GM18508 (cell line): ENCODE results near the gene WNT5A.

Experiments used
- ATAC-seq: cut with Tn5 transposase; IDR thresholded peaks from one replicate; pipeline ENCODE4 v1.9.1; 2021; ENCODE audit warnings: moderate number of reproducible peaks; ENCODE audit not compliant: insufficient read depth, unreplicated experiment

The WNT5A gene

DNA sequence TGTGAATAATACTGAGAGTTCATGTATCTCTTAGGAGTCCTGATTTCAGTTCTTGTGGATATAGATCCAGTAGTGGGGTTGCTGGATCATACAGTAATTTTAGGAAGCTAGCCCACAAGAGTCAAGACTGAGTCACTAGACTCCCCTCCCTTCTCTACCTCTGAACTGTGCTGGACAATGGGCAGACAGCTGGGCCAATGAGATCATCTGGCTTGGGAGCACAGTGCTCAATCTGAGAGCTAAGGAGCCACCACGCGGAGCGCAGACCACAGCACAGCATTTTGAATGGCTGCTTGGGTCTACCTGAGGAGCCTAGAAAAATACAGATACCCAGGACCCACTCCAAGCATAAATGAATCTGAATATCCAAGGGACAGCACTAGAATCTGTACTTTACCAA lies 32.5 kb downstream of the WNT5A start:
- no peak for ATAC-seq

DNA sequence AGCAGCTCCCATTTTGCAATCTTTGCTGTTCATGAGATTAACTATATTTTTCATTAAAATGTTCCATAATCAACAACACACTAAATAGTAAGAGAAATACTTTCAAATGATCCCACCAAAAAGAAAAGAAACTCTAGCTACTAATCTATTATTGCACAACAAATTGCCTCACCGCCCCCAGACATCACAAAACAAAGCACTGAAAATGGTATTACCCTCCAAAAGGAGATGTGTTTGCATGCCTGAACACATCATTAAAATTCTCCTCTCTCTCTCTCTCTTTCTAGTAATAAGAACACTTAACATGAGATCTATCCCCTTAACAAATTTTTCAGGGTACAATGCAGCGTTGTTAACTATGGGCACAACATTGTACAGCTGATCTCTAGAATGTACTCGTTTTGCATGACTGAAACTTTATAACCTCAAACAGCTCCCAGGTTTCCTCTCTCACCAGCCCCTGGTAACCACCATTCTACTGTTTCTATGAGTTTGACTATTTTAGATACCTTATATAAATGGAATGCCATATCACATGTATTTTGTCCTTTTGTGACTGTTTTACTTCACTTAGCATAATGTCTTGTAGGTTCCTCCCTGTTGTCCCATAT lies 33.1 kb downstream of the WNT5A start:
- no peak for ATAC-seq

DNA sequence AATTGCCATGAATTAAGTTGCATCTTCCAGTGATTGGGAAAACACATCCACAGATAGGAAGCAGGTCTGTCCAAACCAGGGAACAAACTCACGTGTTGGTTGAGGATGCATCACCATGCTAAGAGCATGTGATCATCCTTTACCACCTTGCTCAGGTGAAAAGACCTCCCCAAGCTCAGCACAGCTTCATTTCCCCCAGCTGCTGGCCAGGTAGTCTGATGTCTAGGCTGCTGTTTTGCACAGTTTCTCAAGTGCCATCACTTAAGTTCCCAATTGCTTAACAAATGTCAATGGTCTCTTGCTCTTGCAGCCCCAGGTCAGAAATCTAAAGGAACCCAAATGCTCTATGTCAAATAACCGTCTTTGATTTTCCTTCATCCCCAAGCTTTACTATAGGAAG lies 34.2 kb downstream of the WNT5A start:
- no peak for ATAC-seq

DNA sequence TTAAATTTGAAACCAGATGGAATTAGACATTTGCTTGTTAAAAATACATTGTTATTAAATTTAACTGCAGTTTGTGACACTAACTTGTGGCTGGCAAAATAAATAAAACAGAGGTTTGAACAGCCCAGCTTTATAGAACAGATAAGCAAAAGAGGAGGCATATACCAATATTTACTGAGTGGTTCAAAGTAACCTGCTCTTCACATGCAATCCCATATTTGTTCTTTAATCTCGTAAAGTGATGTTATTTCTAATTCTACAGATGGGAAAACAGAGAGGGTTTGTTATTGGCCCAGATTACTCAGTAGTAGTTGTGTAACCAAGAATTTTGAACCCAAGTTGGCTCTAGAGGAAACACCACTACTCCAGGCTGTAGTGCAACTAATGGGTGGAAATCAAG lies 37.6 kb downstream of the WNT5A start:
- ATAC-seq, result no peak

DNA sequence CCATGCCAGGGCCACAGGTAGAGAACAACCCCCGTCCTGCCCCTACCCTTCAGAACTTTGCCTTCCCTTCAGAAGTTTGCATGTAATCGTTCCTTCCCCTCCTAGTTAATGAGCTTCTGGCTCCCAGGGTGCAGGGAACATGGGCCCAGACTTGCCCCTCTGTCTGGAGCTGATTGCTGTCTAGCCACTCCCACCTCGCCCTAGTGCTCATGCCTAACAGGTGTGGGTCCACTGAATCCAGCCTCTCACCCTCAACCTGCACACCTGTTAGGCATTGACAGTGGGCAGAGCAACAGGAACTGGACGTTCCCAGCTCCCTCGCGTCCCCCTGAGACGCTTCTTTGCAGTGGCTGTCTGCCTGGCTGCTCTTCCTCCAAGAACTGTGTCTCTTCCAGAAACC lies 40.3 kb downstream of the WNT5A start:
- no peak for ATAC-seq

GRCh38 chr3:55445551-55445950 lies 41.6 kb downstream of the WNT5A start:
- no peak for ATAC-seq

- no peak for ATAC-seq
These were observed 43.8 kb downstream of the WNT5A start for GRCh38 chr3:55443346-55443745.

GRCh38 chr3:55442861-55443260 lies 44.2 kb downstream of the WNT5A start:
- no peak for ATAC-seq

DNA sequence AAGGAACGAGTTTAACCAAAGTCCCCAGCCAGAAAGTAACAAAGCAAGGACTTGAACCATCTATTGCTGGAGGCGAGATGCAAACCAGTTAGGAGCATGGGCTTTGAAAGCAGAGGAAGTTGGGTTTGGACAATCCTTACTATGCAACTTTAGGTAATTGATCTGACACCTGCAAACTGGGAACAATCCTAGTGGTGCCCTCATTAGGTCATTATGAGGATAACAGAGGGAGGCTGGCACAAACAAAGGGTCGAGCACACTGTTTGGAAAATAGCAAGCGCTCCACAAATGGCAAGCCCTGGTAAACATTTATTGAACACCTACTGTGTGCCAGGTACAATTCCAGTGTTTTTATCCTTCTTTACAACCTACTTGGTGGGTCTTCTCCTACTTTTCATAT lies 45.6 kb downstream of the WNT5A start:
- no peak for ATAC-seq

- ATAC-seq, result no peak
These were observed 46.9 kb downstream of the WNT5A start for GRCh38 chr3:55440104-55440708.

GRCh38 chr3:55439657-55440056 lies 47.4 kb downstream of the WNT5A start:
- ATAC-seq, result no peak

DNA sequence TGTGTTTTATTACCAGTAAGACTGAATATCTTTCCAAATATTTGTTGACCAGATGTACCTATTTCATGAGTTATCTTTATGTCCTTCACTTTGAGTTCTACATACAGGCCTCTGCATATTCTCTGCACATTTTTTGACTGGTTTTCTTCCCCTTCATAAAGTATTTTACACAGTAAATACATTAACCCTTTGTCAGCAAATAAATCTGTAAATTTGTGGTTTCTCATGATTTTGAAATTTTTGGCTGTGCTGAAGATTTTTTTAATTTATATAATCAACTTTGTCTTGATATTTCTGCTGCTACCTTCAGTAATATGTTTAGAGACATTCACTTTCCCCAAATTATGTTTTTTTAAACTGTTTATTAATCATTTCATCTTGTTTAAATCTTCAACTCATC lies 50.5 kb downstream of the WNT5A start:
- no peak for ATAC-seq

DNA sequence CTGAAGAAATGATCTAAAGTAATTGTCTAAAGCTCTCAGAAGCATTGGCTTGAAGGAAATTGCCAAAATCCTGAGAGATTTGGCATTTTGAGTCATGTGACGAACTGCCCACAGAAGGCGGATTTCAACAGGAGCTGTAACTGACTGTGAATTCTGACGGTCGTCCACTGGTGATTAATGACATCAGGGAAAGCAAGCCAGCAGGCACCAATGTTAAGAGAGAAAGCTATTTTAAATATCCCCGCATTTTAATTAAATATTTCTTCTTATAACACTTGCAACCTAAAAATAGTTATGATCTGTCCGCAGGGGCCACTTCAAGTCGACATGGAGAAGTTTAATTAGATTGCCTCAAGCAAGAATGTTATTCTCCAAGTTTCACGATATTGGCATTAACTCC lies 51.6 kb downstream of the WNT5A start:
- no peak for ATAC-seq

DNA sequence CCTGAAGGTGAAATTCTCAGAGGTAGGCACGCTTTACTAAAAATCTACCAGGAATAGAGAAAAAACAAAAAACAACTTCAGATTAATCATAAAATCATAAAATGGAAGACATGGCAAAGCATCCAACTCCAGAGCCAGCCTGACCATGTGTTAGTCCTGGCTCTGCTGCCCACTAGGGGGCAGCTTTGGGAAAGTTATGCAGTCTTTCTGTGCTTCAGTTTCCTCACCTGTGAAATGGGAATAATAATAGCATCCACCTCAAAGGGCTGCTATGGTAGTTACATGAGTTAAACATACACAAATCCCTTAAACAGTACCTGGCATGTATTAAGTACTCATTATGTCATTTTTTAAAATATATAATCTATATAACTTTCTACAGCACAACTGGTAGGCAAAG lies 52.3 kb downstream of the WNT5A start:
- no peak for ATAC-seq

GRCh38 chr3:55431041-55431440 lies 56.1 kb downstream of the WNT5A start:
- no peak for ATAC-seq

DNA sequence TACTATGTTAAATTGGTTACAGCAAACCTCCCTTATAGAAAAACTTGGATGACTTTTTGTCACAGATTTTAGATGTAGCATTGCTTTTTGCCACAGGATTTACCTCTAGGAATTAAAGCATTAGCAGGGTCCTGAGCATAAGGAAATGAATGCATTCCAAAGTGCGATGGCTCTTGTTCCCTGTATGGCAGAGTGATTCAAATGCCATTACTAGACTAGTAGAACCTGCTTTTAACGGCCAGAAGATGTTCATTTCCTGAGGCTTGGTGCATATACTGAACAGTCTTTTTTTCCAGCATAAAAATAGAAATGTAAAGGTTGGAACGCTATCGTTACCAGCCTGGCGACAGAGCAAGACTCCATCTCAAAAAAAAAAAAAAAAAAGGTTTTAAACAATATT lies 59.4 kb downstream of the WNT5A start:
- no peak for ATAC-seq

- ATAC-seq, result no peak
These were observed 60.6 kb downstream of the WNT5A start for GRCh38 chr3:55426486-55426885.

GRCh38 chr3:55423782-55424181 lies 63.3 kb downstream of the WNT5A start:
- ATAC-seq, result no peak

DNA sequence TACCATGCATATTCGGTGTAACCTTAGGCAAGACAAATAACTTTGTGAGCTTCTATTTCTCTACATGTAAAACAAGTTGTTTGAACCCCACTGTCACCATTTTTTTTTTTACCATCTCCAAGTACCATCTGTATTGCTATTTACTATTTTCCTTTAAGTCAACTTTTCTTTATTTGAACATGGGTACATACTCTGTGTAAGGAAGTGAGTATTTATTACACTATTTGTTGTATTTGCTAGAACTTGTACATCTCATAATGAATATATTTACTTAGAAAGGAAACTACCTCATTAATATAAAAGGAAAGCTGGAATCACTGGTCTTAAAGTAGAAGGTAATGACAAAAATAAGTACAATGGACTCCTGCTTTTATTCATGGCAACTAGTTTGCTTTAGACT lies 69.9 kb downstream of the WNT5A start:
- no peak for ATAC-seq

DNA sequence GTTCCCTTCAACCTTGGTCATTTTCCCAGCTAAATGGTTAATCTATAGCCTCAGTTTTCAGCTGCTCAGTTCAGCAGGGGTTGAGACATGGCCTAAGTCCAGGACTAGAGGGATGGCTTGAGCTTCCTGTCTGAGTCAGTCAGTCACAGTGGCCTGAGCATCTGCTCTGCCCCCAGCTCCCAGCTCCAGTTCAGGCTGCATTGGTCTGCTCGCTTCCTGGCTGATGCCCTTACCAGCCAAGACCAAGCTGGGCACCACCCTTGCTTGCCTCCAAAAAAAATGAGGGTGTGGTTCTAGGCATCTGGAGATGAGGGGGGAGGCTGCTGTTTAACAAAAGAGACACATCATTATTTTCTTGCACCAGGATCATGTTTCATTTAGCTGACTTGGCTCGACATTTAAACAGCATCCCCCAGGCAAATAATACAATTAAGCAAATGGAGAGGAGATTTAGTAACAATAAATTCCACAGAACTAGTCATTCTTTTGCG lies 70.7 kb downstream of the WNT5A start:
- ATAC-seq, result no peak
